ENCODE measurements around the gene CALCA. TPM values are rescaled to one million over a fixed set of nuclear protein-coding genes. Genes with fewer than 3 reads are reported as not detected.

Gene CALCA
- total RNA-seq, 1 donor, result not detected

DNA sequence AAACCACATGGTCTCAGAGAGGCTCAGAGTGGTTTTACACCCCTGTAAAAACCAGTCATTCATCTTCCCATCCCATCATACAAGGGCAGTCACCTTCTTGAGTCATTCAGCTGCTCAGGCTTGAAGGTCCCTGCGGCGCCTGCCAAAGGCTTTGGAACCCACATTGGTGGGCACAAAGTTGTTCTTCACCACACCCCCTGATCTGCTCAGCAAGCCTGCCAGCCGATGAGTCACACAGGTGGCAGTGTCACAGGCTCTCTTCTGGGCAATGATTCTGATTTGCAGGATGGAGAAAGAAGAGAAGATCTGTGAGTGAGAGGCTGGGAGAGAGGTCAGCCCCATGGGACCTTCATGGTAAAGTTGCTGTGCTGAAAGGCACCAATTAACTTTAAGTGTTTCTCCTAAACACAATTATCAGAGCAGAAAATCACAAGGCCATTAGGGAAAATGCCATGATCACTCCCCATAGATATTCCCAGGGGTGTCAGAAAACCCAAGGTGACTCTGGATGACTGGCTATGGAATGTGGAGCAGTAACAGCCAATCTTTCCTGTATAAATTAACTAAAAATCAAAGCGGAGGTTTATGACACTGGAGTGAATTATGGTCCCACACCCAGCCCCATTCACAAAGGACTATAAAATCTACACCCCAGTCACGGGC, 4.4 kb downstream of the CALCA start:
- Histone ChIP-seq H3K27ac (ENCODE audit: low read depth, low read length) (no peak overlapping the region), H3K27me3 (ENCODE audit: insufficient read depth, low read length) (peaks cover 20% of the 10 kb centered on the region), H3K36me3 (ENCODE audit: insufficient read depth, low read length) (no peaks in the 10 kb centered on the region), H3K4me1 (ENCODE audit: insufficient read depth, low read length) (no peaks in the 10 kb centered on the region), H3K9me3 (ENCODE audit: low read depth, low read length) (no peaks in the 10 kb centered on the region), H2AFZ (ENCODE audit: low read length) (no peak overlapping the region), H4K20me1 (ENCODE audit: insufficient read depth, low read length) (no peaks in the 10 kb centered on the region), H3K4me2 (ENCODE audit: insufficient read depth, low read length) (no peak overlapping the region), H3K79me2 (ENCODE audit: insufficient read depth, low read length) (no peaks in the 10 kb centered on the region), H3K4me3 (ENCODE audit: insufficient read depth, low read length) (no peak overlapping the region)
- DNase-seq (ENCODE audit: insufficient read length, low spot score, missing footprints), result peak; percentile 22
- no peak for TF ChIP-seq CTCF (IDR thresholded peaks at IDR 0.05; ENCODE audit: extremely low read depth, low read depth, low read length)

DNA sequence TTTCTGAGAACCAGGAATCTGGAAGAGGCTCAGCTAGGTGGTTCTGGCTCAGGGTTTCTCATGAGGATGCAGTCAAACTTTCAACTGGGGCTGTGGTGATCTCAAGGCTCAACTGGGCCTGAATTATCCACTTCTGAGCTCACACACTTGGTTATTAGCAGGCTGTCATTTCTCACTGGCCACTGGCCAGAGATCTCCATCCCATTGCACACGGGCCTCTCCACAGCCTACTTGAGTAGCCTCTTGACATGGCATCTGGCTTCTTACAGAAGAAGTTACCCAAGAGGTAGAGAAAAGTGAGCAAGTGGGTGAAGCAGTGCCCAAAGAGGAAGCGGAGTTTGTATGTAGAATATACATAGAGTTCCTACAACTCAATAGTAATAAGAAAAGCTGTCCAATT, 16.0 kb downstream of the CALCA start:
- Histone ChIP-seq H3K36me3 (ENCODE audit: insufficient read depth, low read length) (no peaks in the 10 kb centered on the region), H3K4me1 (ENCODE audit: insufficient read depth, low read length) (no peaks in the 10 kb centered on the region), H2AFZ (ENCODE audit: low read length) (no peak overlapping the region), H3K27me3 (ENCODE audit: insufficient read depth, low read length) (no peaks in the 10 kb centered on the region), H3K4me2 (ENCODE audit: insufficient read depth, low read length) (no peak overlapping the region), H4K20me1 (ENCODE audit: insufficient read depth, low read length) (no peaks in the 10 kb centered on the region), H3K27ac (ENCODE audit: low read depth, low read length) (no peak overlapping the region), H3K9me3 (ENCODE audit: low read depth, low read length) (no peaks in the 10 kb centered on the region), H3K79me2 (ENCODE audit: insufficient read depth, low read length) (no peaks in the 10 kb centered on the region), H3K4me3 (ENCODE audit: insufficient read depth, low read length) (no peak overlapping the region)
- DNase-seq (ENCODE audit: insufficient read length, low spot score, missing footprints), result no peak
- no peak for TF ChIP-seq CTCF (IDR thresholded peaks at IDR 0.05; ENCODE audit: extremely low read depth, low read depth, low read length)

- no peaks in the 10 kb centered on the region for H4K20me1 ChIP-seq (ENCODE audit: insufficient read depth, low read length)
- H2AFZ ChIP-seq (ENCODE audit: low read length), result no peak overlapping the region
- H3K4me1 ChIP-seq (ENCODE audit: insufficient read depth, low read length), result no peaks in the 10 kb centered on the region
- no peak for DNase-seq (ENCODE audit: insufficient read length, low spot score, missing footprints)
- no peaks in the 10 kb centered on the region for H3K79me2 ChIP-seq (ENCODE audit: insufficient read depth, low read length)
- no peaks in the 10 kb centered on the region for H3K36me3 ChIP-seq (ENCODE audit: insufficient read depth, low read length)
- no peak for TF ChIP-seq CTCF (IDR thresholded peaks at IDR 0.05; ENCODE audit: extremely low read depth, low read depth, low read length)
- H3K9me3 ChIP-seq (ENCODE audit: low read depth, low read length), result no peaks in the 10 kb centered on the region
- H3K4me3 ChIP-seq (ENCODE audit: insufficient read depth, low read length), result no peak overlapping the region
- no peak overlapping the region for H3K27ac ChIP-seq (ENCODE audit: low read depth, low read length)
- H3K4me2 ChIP-seq (ENCODE audit: insufficient read depth, low read length), result no peak overlapping the region
- H3K27me3 ChIP-seq (ENCODE audit: insufficient read depth, low read length), result no peaks in the 10 kb centered on the region
These were observed 17.6 kb downstream of the CALCA start for GRCh38 chr11:14954581-14954980.

DNA sequence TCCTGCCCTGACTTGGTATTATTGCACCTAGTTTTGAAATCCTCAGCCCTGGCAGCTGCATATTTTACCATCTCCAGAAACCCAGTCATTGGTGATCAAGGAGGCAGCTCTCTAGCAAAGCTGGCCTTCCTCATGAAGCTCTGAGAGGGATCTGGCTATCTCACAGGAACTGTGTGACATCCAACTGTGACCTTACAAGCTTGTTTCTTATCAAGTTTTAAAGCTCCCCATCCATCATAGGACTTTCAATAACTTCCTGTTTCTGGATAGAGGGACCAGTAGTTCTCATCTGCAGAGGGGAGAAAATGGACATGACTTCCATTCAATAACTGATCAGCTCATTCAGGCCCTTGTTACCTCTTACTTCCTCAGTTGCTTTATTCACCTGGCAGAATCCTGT, 18.2 kb downstream of the CALCA start:
- Histone ChIP-seq H4K20me1 (ENCODE audit: insufficient read depth, low read length) (no peaks in the 10 kb centered on the region), H3K4me1 (ENCODE audit: insufficient read depth, low read length) (no peaks in the 10 kb centered on the region), H3K79me2 (ENCODE audit: insufficient read depth, low read length) (no peaks in the 10 kb centered on the region), H3K4me3 (ENCODE audit: insufficient read depth, low read length) (no peak overlapping the region), H3K27me3 (ENCODE audit: insufficient read depth, low read length) (no peaks in the 10 kb centered on the region), H3K4me2 (ENCODE audit: insufficient read depth, low read length) (no peak overlapping the region), H3K27ac (ENCODE audit: low read depth, low read length) (no peak overlapping the region), H3K36me3 (ENCODE audit: insufficient read depth, low read length) (no peaks in the 10 kb centered on the region), H3K9me3 (ENCODE audit: low read depth, low read length) (no peaks in the 10 kb centered on the region), H2AFZ (ENCODE audit: low read length) (no peak overlapping the region)
- DNase-seq (ENCODE audit: insufficient read length, low spot score, missing footprints), result no peak
- TF ChIP-seq CTCF (IDR thresholded peaks at IDR 0.05; ENCODE audit: extremely low read depth, low read depth, low read length), result no peak
